Kidney (tissue), 14 donors: ENCODE measurements around the gene RAB3C. TPM values are rescaled to one million over a fixed set of nuclear protein-coding genes. Genes with fewer than 3 reads are reported as not detected.

Experiments
- DNase-seq, 5 donors: peaks; one replicate each; pipeline ENCODE4 v3.0.0-alpha.2; 2013 to 2020
- FAIRE-seq: peaks from 2 replicates; lab custom pipeline; 2012; peaks lifted over from hg19 to GRCh38; lab: Jason Lieb, UNC
- H3K27ac ChIP-seq, 2 donors: one replicate each; pipeline ENCODE4 v1.7.0; 2013; ENCODE audit warnings: low read depth in 2 of 2, low read length in 2 of 2, inconsistent platforms in 1 of 2
- H3K27me3 ChIP-seq: one replicate; pipeline ENCODE4 v1.7.1; 2013; ENCODE audit warnings: low read length, inconsistent platforms; ENCODE audit not compliant: control insufficient read depth, insufficient read depth
- H3K36me3 ChIP-seq, 3 donors: one replicate each; pipeline versions ENCODE4 v1.7.0 to v1.7.1; 2013; ENCODE audit warnings: low read length in 3 of 3, control low read depth in 1 of 3, inconsistent platforms in 1 of 3; ENCODE audit not compliant: insufficient read depth in 3 of 3, control insufficient read depth in 2 of 3
- H3K4me1 ChIP-seq, 3 donors: one replicate each; pipeline versions ENCODE4 v1.7.0 to v1.7.1; 2013; ENCODE audit warnings: low read length in 3 of 3, inconsistent platforms in 1 of 3, low read depth in 1 of 3; ENCODE audit not compliant: control insufficient read depth in 2 of 3, insufficient read depth in 2 of 3
- H3K4me3 ChIP-seq, 3 donors: one replicate each; pipeline versions ENCODE4 v1.7.0 to v1.8.1; 2013; ENCODE audit warnings: low read length in 3 of 3, control low read depth in 1 of 3, inconsistent platforms in 1 of 3
- H3K9ac ChIP-seq, 3 donors: one replicate each; pipeline versions ENCODE4 v1.7.0 to v1.7.1; 2013; ENCODE audit warnings: low read length in 3 of 3, control low read depth in 1 of 3, inconsistent platforms in 1 of 3
- H3K9me3 ChIP-seq, 3 donors: one replicate each; pipeline versions ENCODE4 v1.7.0 to v1.7.1; 2013; ENCODE audit warnings: low read length in 3 of 3, control low read depth in 1 of 3, inconsistent platforms in 1 of 3; ENCODE audit not compliant: control insufficient read depth in 2 of 3, insufficient read depth in 1 of 3
- intact Hi-C: fragments of 100-400 bp; cut with DNase I; formaldehyde crosslinking; loops from one replicate; pipeline ENCODE4 v1.11.1; 2022
- polyA plus RNA-seq: library from polyadenylated mRNA; stranded (reverse); fragments of 350-450 nt; fragmentation: Illumina TruSeq; extraction: RNeasy Lipid Tissue Mini Kit (QIAGEN cat#74804); gene quantifications from one replicate; pipeline ENCODE4 v1.2.3, GENCODE V29; 2014; ENCODE audit warnings: low read depth, low replicate concordance; ENCODE audit not compliant: insufficient read depth
- total RNA-seq: library from RNA; stranded (reverse); fragmentation: NEBNext Ultra II Directional; extraction: Animal tissue kit (Norgen Biotek cat#: 25700); gene quantifications from one replicate; pipeline ENCODE4 v1.2.1, GENCODE V29; 2021
- TF ChIP-seq, protein P1 (sequence below): IDR thresholded peaks from 3 replicates; pipeline ENCODE4 v1.5.1; 2012; ENCODE audit warnings: mild to moderate bottlenecking, moderate library complexity, borderline replicate concordance; ENCODE audit not compliant: insufficient read depth; ENCODE audit errors: extremely low read depth
- donor health status: control.
- donor health status: control.
- donor health status: control.
- donor health status: control.
- donor health status: control.
- donor health status: DM: yes; HTN: yes; CAD: no.
- donor health status: Normal renal cell carcinoma (clear cell type).

The RAB3C gene
- total and polyA plus RNA-seq, 2 donors from 2014 or later, result 3.7 TPM; not detected in 1

DNA sequence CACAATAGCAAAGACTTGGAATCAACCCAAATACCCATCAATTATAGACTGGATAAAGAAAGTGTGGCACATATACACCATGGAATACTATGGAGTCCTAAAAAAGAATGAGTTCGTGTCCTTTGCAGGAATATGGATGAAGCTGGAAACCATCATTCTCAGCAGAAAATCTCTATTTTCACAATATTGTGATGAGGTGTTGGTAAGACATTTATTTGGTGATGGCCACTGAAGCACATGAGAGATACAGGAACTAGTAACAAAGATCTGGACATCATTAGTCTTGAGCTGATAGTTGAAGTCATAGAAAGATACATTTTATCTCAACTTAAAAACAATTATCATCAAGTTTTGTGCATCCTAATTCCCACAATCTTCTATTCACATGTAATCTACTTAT lies 70.6 kb downstream of the RAB3C start:
- no peaks in the 10 kb centered on the region for H3K36me3 ChIP-seq
- H3K4me1 ChIP-seq, result no peaks in the 10 kb centered on the region
- H3K27ac ChIP-seq, result no peak overlapping the region
- intact Hi-C loops, result no loop called here
- no peak for DNase-seq
- H3K9ac ChIP-seq, result no peak overlapping the region
- TF ChIP-seq, protein P1, sequence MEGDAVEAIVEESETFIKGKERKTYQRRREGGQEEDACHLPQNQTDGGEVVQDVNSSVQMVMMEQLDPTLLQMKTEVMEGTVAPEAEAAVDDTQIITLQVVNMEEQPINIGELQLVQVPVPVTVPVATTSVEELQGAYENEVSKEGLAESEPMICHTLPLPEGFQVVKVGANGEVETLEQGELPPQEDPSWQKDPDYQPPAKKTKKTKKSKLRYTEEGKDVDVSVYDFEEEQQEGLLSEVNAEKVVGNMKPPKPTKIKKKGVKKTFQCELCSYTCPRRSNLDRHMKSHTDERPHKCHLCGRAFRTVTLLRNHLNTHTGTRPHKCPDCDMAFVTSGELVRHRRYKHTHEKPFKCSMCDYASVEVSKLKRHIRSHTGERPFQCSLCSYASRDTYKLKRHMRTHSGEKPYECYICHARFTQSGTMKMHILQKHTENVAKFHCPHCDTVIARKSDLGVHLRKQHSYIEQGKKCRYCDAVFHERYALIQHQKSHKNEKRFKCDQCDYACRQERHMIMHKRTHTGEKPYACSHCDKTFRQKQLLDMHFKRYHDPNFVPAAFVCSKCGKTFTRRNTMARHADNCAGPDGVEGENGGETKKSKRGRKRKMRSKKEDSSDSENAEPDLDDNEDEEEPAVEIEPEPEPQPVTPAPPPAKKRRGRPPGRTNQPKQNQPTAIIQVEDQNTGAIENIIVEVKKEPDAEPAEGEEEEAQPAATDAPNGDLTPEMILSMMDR, result no peak
- H3K27me3 ChIP-seq, result no peaks in the 10 kb centered on the region
- no peak for FAIRE-seq
- no peaks in the 10 kb centered on the region for H3K9me3 ChIP-seq
- H3K4me3 ChIP-seq, result no peak overlapping the region

GRCh38 chr5:58666141-58666540 lies 83.3 kb downstream of the RAB3C start:
- TF ChIP-seq, protein P1, result no peak
- Histone ChIP-seq H3K4me1 (no peaks in the 10 kb centered on the region), H3K4me3 (no peak overlapping the region), H3K27ac (no peak overlapping the region), H3K27me3 (no peaks in the 10 kb centered on the region), H3K9me3 (no peaks in the 10 kb centered on the region), H3K9ac (no peak overlapping the region), H3K36me3 (no peaks in the 10 kb centered on the region)
- FAIRE-seq, result no peak
- DNase-seq, result no peak
- intact Hi-C loops, result no loop called here

- FAIRE-seq, result no peak
- H3K4me1 ChIP-seq, result no peaks in the 10 kb centered on the region
- intact Hi-C loops, result no loop called here
Observed at GRCh38 chr5:58666598-58667581, 84.0 kb downstream of the RAB3C start.

More at GRCh38 chr5:58666598-58667581, 84.0 kb downstream of the RAB3C start:
- Histone ChIP-seq H3K36me3 (no peaks in the 10 kb centered on the region), H3K4me3 (no peak overlapping the region), H3K27ac (no peak overlapping the region), H3K9me3 (no peaks in the 10 kb centered on the region), H3K27me3 (no peaks in the 10 kb centered on the region), H3K9ac (no peak overlapping the region)
- DNase-seq, result peak in 1 of 5 donors; percentile 43
- TF ChIP-seq, protein P1, result no peak
